Upper lobe of right lung (tissue), 1 donor: ENCODE results near the gene IL18R1. TPM values are rescaled to one million over a fixed set of nuclear protein-coding genes. Genes with fewer than 3 reads are reported as not detected.
"Not testable (repeated sequence)": the region's sequence is repeated elsewhere in the genome, so short reads cannot be mapped to it uniquely, and the experiment has no call there.

Experiments
- ATAC-seq: fragments of 200-7000 bp; cut with Tn5 transposase; one replicate; pipeline ENCODE4 v1.9.1; 2020; ENCODE audit warnings: mild to moderate bottlenecking, moderate library complexity
- DNase-seq: peaks from one replicate; pipeline ENCODE4 v3.0.0-alpha.2; 2020
- H3K27ac ChIP-seq: fragments of 200-600 bp; one replicate; pipeline ENCODE4 v1.8.0; 2022
- H3K27me3 ChIP-seq: fragments of 200-600 bp; one replicate; pipeline ENCODE4 v1.8.0; 2022; ENCODE audit warnings: mild to moderate bottlenecking
- H3K36me3 ChIP-seq: fragments of 200-600 bp; one replicate; pipeline ENCODE4 v1.8.0; 2022
- H3K4me1 ChIP-seq: fragments of 200-600 bp; one replicate; pipeline ENCODE4 v1.8.0; 2022
- H3K4me3 ChIP-seq: fragments of 200-600 bp; one replicate; pipeline ENCODE4 v1.8.0; 2022; ENCODE audit warnings: mild to moderate bottlenecking
- H3K9me3 ChIP-seq: fragments of 200-600 bp; one replicate; pipeline ENCODE4 v1.8.0; 2022
- intact Hi-C: fragments of 100-400 bp; cut with DNase I; formaldehyde crosslinking; loops from one replicate; pipeline ENCODE4 v1.11.0; 2022
- total RNA-seq: library from RNA; stranded (reverse); fragmentation: NEBNext Ultra II Directional; extraction: Animal tissue kit (Norgen Biotek cat#: 25700); gene quantifications from one replicate; pipeline ENCODE4 v1.2.1, GENCODE V29; 2021
- TF ChIP-seq, protein P1 (sequence below): fragments of 200-600 bp; IDR thresholded peaks from one replicate; pipeline ENCODE4 v1.8.0; 2022; ENCODE audit warnings: antibody characterized with exemption
- donor health status: DM: no; HTN: yes; CAD: no; lungs with severe emphysema.

The IL18R1 gene
- total RNA-seq, 1 donor from 2014 or later = 26.5 TPM

DNA sequence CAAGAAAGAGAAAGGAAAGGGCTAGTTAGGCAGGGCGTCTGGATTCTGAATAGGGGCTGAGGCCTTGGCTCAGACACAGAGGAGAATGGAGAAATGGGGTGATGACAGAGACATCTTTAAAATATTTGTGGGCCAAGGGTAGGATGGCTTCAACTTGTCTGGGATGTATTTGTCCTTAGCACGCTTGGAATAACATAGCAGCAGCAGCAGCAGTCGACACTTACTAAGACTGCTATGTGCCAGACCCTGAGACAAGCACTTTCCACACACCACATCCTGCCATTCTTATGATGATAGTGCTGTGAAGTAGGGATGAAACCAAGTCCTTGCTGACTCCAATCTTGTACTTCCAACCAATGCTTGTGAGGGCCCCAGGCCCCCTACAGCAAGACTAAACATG is 41.6 kb upstream of the IL18R1 start:
- Histone ChIP-seq H3K27ac (no peak overlapping the region), H3K27me3 (no peaks in the 10 kb centered on the region), H3K4me3 (no peak overlapping the region), H3K4me1 (no peaks in the 10 kb centered on the region), H3K36me3 (no peaks in the 10 kb centered on the region), H3K9me3 (no peaks in the 10 kb centered on the region)
- DNase-seq (no peak), ATAC-seq (no peak)
- TF ChIP-seq, protein P1, sequence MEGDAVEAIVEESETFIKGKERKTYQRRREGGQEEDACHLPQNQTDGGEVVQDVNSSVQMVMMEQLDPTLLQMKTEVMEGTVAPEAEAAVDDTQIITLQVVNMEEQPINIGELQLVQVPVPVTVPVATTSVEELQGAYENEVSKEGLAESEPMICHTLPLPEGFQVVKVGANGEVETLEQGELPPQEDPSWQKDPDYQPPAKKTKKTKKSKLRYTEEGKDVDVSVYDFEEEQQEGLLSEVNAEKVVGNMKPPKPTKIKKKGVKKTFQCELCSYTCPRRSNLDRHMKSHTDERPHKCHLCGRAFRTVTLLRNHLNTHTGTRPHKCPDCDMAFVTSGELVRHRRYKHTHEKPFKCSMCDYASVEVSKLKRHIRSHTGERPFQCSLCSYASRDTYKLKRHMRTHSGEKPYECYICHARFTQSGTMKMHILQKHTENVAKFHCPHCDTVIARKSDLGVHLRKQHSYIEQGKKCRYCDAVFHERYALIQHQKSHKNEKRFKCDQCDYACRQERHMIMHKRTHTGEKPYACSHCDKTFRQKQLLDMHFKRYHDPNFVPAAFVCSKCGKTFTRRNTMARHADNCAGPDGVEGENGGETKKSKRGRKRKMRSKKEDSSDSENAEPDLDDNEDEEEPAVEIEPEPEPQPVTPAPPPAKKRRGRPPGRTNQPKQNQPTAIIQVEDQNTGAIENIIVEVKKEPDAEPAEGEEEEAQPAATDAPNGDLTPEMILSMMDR = no peak
- intact Hi-C loops = no loop called here

DNA sequence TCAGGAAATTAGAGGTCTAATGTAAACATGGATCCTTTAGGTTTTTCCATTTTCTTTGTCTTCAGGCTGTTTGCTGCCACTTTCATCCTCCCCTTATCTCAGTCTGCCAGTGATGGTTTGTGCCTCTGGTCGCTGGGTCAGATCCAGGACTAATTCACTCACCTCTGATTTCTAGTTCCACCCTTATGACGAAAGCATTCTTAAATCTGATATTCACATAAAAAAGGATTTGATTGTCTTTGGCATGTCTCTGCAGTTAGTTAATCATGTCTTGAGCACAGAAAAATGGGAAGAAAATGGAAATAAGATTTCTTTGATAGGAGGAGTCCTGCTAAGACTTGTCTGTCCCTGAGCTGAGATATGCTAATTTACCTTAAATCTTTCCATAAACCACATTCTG is 39.7 kb upstream of the IL18R1 start:
- Histone ChIP-seq H3K4me1 (no peaks in the 10 kb centered on the region), H3K4me3 (no peak overlapping the region), H3K36me3 (no peaks in the 10 kb centered on the region), H3K27ac (no peak overlapping the region), H3K9me3 (no peaks in the 10 kb centered on the region), H3K27me3 (no peaks in the 10 kb centered on the region)
- intact Hi-C loops = no loop called here
- no peak for ATAC-seq
- TF ChIP-seq, protein P1 = no peak
- no peak for DNase-seq

DNA sequence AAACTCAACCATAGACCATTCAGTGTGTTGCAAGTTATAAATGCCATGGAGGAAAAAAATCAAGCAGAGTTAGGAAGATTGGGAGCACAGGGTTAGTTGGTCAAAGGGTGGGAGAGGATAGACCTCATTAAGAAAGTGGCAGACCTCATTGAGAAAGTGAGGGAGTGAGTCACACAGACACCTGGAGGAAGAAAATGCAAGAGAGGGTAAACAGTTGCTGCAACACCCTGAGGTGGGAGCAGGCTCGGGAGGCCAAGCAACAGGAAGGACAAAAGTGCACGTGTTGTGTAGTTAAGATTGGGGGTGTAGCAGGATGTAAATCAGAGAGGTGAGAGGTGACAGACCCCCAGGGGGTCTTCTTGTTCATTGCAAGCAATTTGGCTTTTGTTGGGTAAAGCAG is 37.9 kb upstream of the IL18R1 start:
- Histone ChIP-seq H3K36me3 (no peaks in the 10 kb centered on the region), H3K4me1 (no peaks in the 10 kb centered on the region), H3K27ac (no peak overlapping the region), H3K4me3 (no peak overlapping the region), H3K9me3 (no peaks in the 10 kb centered on the region), H3K27me3 (no peaks in the 10 kb centered on the region)
- DNase-seq (no peak), ATAC-seq (no peak)
- intact Hi-C loops = no loop called here
- TF ChIP-seq, protein P1 = no peak

DNA sequence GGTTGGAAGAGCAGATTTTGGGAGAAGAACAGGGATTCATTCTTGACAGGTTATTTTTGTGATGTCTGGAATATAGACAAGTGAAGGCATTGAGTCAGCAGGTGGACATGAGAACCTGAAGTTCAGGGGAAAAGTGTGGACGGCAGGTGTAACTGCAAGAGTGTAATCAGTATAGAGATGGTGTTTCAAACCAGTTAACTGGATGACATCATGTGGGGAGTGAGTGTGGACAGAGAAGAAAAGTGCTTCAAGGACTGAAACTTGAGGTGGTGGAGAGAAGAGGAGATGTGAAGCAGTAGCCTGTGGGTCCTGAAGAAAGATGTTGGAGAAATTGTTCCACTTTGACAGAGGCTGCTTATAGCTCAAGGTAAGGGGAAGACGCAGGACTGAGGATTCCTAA is 37.2 kb upstream of the IL18R1 start:
- Histone ChIP-seq H3K27me3 (no peaks in the 10 kb centered on the region), H3K4me3 (no peak overlapping the region), H3K36me3 (no peaks in the 10 kb centered on the region), H3K4me1 (no peaks in the 10 kb centered on the region), H3K9me3 (no peaks in the 10 kb centered on the region), H3K27ac (no peak overlapping the region)
- ATAC-seq = no peak
- no peak for DNase-seq
- intact Hi-C loops = no loop called here
- TF ChIP-seq, protein P1 = no peak

DNA sequence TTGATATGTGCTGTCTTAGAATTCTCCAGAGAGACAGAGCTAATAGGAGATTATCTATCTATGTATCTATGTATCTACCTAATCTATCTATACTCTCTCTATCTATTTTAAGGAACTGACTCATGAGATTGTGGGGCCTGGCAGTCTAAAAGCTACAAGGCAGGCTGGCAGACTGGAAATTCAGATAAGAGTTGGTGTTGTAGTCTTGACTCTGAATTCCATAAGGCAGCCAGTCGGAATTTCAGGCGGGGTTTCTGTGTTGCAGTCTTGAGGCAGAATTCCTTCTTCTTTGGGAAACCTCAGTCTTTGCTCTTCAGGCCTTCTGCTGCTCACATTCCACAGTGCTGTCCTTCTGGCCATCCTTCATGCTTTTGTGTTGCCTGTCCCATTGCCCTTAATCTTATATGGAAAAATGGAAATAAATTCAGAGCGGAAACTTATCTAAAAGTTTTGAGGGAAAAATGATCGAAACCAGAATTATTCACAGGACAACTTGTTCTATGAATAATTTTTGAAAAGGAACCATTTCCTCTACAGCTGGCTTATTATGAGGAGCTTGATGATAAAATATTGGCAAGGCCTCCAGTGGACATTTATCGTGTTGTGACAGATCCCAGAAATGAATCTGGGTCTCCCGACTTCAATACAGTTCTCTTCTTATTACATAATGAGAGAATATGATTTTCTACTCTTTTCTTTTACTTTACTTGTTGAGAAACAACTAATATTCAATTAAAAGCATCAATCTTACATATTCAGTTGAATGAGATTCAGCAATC is 33.5 kb upstream of the IL18R1 start:
- no peak overlapping the region for H3K27ac ChIP-seq
- H3K27me3 ChIP-seq = no peaks in the 10 kb centered on the region
- no peaks in the 10 kb centered on the region for H3K4me1 ChIP-seq
- H3K36me3 ChIP-seq = no peaks in the 10 kb centered on the region
- intact Hi-C loops = no loop called here
- no peaks in the 10 kb centered on the region for H3K9me3 ChIP-seq
- H3K4me3 ChIP-seq = no peak overlapping the region
- TF ChIP-seq, protein P1 = no peak
- no peak for DNase-seq
- no peak for ATAC-seq

DNA sequence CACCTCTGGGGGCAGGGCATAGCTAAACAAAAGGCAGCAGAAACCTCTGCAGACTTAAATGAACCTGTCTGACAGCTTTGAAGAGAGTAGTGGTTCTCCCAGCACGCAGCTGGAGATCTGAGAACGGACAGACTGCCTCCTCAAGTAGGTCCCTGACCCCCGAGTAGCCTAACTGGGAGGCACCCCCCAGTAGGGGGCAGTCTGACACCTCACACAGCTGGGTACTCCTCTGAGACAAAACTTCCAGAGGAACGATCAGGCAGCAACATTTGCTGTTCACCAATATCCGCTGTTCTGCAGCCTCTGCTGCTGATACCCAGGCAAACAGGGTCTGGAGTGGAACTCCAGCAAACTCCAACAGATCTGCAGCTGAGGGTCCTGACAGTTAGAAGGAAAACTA is 30.7 kb upstream of the IL18R1 start:
- H3K4me1 ChIP-seq, H3K27me3 ChIP-seq, H3K9me3 ChIP-seq, intact Hi-C loops, H3K36me3 ChIP-seq, ATAC-seq, H3K27ac ChIP-seq, DNase-seq, H3K4me3 ChIP-seq: not testable (repeated sequence)
